ENCODE results near the gene AKT3.

The AKT3 gene

DNA sequence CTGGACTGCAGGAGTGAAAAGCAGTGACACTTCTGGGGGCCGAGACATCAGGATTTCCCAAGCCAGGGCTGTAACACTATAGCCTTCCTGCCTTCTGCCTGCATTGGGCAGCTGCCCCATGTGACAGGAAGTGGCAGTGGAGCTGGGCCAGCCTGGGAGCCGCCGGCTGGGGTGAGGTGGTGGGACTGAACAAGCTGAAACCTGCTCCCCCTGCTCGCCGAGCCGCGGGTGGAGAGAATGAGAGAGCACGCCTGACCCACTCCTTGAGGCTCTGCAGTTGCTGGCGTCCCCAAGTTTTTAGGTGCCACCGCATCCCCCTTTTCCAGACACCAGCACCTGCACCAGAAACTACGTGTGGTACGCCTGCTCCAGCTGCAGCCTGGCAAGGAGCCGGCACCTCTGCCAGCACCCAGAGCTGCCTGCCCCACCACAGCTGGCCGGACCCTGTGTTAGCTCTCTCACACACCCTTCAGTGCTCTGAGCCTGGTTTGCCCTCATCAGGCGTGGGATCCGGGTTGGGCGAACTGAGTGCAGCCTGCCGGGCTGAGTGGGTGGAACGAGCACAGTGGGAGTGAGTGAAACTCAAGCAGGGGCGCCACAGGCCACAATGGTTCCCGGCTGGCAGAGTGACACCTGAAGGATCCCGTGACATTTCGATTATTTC is 119.4 kb downstream of the AKT3 start:
- no peak for DNase-seq

DNA sequence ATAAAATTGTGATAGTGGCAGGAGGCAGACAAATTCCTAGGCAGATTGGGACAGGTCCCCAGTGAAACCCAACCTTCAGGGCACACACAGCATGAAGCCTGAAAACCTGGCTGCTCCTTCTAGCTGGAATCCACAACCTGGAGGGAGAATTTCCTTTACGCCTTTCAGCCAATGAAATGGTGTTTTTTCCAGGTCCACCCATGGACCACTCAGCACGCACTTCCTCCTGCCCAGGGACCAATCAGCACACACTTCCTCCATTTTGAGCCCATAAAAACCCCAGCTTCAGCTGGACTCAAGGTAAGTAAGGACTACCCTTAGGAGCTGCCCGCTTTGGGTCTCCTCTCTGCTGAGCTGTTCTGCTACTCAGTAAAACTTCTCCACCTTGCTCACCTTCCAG is 120.1 kb downstream of the AKT3 start:
- DNase-seq: no peak

DNA sequence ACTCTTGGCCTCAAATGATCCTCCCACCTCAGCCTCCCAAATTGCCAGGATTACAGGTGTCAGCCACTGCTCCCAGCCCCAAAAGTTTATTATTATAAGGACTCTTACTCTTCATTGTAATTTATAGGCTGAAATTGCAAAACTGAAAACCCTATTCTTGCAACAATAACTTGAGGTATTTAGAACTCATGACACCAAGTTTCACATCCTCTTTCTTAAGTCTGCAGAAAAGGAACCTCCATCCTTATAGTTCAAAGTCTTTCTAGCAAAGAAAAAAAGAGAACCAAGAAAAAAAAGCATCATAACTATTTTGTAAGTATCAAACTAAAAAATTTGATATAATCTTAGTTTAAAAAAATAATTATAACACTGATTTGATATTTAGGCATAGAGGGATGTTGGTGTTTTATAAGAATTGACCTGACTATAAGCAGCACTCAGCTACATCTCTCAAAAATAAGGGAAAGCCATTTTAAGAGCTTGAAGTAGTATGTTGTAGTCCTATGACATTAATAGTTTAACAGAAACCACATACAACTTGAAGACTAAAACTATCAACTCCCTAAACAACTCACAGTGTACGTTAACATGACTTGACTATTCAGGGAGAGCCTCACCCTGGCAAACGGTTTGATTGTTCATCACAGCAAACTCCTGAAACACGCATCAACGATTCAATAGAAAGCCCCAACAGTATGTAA is 122.4 kb downstream of the AKT3 start:
- no peak for DNase-seq

DNA sequence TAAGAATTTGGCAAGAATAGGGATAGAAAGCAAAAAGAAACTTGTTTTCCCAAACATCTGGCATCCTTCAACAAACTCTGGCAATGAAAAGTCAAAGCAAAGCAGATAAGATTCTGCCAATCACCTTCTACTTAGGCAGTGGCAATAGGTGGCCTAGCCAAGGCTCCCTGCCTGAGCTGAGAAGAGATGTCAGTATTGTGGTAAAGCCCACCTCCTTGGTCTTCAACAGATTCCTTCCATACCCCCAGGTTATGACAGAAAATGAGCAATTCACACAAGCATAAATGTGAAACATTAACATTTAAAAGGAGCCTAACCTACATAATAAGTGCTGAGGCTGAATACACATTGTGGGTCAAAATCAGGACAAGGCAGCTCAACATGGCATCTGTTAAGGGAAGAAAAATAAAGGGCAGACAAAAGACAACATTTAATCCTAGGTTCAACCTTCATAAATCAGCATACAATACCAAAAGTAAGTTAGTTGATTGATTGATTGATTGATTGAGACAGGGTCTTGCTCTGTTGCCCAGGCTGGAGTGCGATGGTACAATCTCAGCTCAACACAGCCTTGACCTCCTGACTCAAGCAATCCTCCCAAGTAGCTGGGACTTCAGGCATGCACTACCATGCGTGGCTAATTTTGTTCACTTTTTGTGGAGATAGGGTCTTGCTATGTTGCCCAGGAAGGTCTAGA is 123.1 kb downstream of the AKT3 start:
- no peak for DNase-seq

DNA sequence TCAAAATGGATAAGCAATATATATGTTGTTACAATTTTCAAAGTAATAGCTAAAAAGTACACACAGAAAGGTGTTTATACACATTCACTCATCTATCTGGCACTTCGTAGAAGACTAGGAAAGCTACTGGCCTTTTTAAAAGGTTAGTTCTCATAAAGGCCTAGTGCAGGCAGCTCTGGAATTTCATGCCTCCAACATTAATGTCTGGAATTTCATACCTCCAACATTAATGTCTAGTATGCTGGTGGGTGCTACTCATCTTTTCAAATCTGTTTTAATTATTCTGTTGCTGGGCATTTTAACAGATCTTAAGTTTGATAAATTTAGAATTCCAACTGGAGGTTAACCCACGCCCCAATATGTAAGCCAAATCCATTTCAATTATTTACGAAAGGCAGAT is 124.2 kb downstream of the AKT3 start:
- no peak for DNase-seq

DNA sequence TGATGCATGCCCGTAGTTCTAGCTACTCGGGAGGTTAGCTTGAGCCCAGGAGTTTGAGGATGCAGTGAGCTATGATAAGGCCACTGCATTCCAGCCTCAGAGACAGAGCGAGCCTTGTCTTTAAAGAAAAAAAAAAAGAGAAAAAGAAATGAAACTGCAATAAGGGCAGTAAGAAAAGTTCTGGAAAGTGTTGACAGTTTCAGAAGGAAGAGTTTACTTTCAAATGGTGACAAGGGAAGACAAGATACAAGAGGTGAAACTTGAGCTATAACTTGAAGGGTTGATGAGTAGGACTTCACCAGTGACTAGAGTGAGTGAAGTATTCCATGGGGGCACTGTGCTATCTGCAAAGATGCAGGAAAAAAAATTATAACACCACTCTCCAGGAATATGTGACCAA is 125.0 kb downstream of the AKT3 start:
- DNase-seq: no peak

DNA sequence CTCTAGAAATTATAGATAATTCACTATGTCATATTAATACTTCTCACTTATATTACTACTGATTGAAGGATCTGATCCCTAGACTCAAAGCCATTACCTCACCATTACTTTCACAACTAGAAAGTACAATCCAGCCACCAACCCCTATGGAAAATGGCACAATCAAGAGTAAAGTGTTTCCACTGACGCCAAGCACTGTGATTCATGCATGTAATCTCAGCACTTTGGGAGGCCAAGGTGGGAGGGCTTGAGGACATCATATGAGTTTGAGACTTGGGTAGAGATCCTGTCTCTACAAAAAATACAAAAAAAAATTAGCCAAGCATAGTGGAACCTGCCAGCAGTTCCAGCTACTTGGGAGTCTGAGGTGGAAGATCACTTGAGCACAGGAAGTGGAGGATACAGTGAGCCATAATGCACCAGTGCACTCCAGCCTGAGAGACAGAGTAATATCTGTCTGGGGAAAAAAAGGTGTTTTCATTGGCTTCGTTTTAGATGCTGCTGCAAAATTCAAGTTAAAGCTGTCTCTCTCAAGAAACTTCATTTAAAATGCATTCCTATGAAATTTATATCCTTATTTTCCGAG is 126.5 kb downstream of the AKT3 start:
- no peak for DNase-seq

DNA sequence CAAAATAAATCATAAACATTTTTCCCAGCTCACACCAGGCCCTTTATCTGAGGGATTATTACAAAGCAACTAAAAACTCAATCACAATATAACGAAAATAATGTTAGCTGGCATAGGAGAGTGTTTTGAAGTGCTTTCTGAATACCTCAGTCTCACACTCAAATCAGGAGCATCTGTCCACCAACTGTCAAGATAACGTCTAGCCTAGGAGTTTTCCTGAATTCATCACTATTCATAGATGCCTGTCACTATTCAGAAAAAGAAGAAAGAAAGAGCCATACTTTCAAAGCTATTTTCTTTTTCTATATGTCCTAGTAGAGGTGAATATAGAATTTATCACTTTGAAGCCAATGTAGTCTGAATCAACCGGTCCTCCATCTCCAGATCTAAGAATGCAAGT is 127.0 kb downstream of the AKT3 start:
- no peak for DNase-seq

DNA sequence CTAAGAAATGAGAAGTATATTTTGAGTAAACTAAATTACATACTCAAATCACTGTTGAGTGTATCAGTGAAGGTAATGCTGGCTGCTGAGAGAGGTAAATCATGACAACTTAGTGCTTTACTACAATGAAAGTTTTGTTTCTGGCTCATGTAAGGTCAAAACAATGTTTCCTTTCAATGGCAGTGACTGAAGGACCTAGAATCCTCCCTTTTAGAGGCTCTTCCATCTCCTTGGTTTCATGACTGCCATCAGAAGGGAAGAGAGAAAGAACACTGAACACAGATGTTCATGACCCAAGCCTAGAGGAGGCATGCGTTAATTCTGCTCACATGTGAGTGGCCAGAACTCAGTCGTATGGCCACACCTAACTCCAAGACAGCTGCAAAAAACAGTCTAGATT is 130.6 kb downstream of the AKT3 start:
- DNase-seq: no peak

DNA sequence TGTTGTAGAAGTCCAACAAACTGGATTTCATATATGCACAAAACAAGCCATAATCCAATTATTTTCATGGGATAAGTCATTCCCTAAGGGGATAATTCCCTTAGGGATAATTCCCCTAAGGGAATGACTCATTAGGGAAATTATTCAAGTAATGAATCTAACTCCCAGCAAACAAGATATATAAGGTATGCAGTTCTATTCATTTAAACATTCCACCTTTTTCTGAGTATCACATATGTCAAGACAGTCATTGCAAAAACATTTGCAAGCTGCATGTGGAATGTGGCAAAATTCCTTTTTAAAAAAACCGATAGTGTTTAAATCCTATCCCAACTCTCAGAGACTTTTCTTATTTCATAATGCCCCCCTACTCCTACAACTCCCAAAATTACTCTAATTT is 131.2 kb downstream of the AKT3 start:
- DNase-seq: no peak

DNA sequence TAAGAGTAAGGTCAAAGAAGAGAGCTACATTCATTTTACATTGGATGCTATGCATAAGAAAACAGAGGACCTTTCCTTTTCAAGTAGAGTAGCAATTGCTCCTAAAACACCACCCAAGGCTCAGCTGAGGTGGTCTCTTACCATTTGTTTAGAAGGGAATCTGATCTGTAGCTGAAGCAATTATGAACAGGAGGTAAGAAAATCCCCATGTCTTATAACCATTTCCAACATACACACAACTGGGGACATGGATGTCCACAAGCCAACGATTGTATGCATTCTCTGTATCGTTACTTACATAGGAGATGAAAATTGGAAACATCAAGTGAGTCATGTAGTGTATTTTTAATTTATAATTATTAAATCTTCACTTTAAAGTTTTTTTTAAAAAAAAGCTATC is 132.0 kb downstream of the AKT3 start:
- DNase-seq: no peak

DNA sequence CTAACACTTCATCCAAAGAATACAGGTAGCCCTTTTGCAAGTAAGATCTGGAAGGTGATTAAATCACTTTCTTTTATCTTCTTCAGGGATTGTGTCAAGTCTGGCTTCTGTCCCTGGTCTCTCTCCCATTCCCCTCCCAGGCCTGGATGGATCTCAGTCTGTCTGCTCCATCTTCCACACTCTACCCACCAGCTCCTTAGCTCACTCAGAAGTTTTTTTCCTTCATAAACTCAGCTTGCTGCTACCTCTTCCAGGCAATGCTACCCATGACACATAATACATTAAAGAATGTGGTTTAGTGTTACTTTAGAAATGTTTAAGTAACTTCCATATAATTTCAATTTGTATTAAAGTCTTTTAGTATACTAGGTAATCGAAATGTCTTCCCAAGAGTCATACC is 133.1 kb downstream of the AKT3 start:
- no peak for DNase-seq

DNA sequence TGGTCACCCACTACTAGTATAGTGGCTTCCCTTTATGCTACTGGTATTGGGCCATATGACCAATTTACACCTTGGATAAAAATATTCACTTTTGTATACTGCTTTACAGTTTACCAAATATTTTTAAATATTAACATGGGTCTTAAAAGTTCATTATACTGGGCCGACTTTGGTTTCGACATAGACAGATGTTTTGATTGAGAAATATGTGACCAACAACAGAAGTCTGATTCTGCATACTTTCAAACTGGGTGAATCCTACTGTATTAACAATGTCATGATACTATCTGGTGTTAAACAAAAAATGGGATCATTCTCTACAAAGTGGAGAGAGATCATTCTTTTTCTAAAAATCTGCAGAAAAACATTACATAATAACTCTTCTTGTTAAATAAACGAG is 134.8 kb downstream of the AKT3 start:
- no peak for DNase-seq

DNA sequence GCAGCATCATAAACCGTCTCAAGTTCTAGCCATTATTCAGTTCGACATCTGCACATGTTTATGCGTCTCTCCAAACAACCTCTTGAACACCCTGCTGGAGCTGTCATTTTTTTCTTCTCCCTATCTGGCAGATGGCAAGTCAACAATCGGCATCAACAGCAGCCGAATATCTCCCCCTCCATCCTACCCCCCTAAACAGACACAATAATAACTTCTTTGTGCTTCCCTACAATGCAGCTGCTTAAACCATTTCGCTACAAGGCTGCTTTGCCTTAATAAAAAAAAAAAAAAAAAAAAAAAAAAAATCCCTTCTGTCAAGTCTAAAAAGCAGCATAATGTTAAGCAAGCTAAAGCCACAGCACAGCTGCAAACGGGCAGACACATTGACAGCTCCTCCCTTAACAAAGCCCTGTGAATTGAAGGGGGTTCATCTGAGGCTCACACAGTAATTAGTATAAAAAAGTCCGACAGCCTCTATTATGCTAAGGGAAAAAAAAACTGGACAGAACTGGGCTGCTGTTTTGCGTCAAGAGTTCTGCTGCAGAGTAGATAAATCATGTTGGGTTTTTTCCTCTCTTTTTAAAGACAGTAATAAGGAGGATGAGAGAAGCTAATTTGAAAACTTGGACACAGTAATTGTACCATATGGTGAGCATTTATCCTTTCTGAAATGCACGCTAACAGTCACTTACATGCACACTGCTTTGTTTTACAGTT is 136.4 kb downstream of the AKT3 start:
- peak; percentile 5 for DNase-seq

DNA sequence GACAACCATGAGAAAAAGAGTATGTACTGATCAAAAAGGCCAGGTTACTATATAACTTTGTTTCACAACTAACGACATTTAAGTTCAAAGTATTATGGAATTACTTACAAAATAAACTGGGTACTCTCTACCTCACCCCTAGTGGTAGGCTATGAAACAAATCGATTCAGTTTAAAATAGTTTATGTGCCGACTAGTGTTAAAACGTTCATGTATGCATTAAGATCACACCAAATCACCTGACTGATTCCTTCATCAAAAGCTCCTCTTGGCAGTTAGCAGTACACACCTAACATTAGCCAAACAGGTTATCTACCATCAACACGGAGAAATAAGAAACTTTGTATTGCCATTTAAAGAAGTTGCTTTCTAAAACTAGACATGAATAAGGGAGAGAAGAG is 137.1 kb downstream of the AKT3 start:
- no peak for DNase-seq

DNA sequence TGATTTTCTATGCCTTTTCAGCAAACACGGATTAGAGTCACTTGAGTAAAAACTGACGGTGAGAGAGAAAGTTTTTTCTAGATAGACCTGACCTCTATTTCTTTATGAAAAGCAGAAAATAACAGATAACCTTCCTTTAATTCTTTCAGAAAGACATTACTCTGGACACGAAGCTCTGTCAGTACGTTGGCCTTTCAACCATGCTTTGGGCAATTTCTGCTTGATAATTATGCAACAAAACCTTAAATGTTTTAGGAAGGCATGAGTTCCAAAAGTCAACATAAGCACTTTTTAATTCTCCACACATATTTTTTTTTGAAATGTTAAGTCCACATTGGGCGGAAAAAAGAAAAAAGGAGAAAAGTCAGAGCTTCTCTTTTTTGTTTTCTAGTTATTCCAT is 137.8 kb downstream of the AKT3 start:
- DNase-seq: no peak

DNA sequence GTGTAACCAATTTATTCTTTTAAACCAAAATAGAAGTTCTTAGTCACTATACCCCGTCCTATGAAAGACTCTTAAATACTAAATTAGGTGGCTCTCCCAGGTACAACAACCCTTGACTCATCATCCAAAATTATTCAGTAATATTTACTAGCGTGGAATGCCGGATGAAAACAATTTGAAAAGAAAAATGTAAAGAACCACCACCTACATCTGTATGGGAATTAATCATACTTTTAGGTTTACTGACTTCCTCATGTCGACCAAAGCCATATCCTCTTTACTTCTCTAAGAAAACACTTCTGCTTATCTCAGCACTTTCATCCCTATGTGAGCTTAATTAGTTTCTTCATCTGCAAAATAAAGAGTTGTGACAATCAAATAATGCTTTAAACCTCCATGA is 139.6 kb downstream of the AKT3 start:
- no peak for DNase-seq

DNA sequence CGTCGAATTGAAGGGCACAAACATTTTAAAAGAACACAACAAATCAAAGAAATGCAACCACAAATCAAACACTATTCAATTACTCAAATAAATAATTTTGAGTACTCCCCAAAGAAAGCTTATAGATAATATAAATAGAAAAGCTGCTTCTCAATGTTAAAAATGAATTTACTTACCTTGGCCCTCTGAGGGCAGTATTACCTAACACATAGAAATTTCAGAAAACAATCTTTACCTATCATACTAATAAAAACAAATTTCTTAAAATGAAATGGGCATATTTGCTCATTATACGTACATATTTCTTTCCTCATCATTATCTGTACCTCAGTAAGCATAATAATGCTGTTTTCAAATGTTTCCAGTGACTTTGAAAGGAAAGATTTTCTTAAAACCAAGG is 141.8 kb downstream of the AKT3 start:
- DNase-seq: peak; percentile 16

DNA sequence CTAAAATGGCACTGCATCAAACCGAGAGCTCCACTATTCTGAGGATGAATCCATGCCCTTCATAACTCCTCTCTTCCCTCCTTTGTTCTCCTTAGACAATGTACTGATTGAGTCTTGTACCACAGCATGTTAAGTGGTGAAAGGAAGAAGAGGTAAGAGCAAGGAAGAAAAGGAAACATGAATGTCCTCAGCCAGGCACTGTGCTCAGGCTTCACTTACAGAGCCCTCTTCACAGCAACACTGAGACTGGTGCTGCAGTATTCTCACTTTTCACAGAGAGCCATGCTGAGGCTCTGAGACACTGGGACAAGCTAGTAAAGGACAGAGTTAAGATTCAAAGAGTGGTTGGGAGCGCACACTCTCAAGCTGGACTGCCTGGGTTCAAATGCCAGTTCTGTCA is 143.5 kb downstream of the AKT3 start:
- DNase-seq: no peak

DNA sequence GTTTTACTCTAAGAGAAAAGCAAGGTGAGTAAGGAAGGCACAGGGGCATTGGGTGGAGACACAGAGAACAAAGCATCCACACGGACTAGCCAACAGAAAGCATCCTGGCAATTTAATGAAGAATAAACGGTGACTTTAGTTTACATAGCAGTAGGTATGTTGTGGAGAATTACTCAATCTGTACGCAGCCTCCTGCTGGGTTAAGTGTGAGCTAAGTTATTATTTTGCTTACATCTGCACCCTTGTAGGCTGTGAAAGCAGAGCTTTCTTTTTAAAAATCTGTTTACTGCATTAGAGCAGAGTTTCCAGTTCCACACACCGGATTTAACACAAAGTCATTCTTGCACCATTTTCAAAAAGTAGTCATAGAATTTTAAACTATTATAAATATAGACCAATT is 144.5 kb downstream of the AKT3 start:
- no peak for DNase-seq

DNA sequence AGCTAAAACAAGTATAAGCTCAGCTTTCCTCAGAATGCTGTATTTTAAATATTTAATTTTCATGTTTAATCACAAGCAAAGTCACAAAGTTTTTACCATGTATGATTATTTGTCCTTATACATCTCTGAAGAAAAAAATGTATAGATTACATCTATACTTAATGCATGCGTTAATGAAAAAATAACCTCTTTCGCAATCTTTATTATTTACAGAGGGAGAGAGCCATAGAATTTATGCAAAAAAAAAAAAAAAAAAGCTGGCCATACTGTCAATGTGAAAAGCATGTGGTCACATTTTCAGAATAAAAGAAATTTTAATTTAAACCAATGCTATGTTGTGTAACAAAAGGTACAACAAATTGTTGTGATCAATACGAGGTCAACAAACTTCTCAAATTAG is 148.2 kb downstream of the AKT3 start:
- DNase-seq: no peak

DNA sequence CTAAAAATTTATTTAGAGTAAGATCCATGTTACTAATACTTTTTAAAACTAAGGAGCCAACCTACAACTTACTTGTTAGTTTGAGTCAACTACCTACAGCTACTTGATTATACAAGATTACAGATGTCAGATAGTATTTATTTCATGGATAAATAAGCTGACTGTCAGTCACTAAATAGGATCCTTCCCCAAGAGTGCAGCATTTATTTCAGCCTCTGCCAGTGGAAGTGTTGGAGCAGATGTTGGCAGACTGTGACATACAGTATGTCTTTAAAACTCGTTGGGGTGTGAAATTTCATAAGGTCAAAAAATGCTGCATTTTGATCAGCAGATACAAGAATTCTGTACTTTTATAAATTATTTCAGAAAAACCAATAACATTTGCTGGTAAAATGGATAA is 156.2 kb downstream of the AKT3 start:
- DNase-seq: no peak

DNA sequence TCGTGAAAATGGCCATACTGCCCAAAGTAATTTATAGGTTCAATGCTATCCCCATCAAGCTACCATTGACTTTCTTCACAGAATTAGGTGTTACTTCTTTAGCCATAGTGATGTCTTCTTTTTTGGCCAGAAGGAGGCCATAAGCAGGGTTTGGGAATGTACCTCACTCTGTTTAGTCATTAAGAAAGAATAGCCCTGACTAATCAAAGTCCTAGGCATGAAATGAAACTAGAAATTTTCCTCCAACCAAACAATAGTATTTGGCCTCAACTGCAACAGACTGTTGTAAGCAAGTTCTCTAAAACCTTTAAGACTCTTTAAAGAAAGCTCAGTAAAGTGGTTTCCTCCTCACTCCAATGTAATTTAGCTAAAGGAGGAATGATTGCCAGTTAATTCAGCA is 163.9 kb downstream of the AKT3 start:
- no peak for DNase-seq

All from CD4-positive, alpha-beta T cell treated with Interleukin-10 for 1 hour (primary cell).